Thyroid gland (tissue), 4 donors: Measurements from ENCODE around the gene COG7. TPM values are rescaled to one million over a fixed set of nuclear protein-coding genes. Genes with fewer than 3 reads are reported as not detected.

Source experiments
- DNase-seq, 2 donors: peaks; one replicate each; pipeline ENCODE4 v3.0.0-alpha.2; 2019
- H3K27ac ChIP-seq, 3 donors: fragments of 200-600 bp; sonication (generic); 1 replicate in 2 of 3; 2 replicates in 1 of 3; pipeline ENCODE4 v1.5.1; 2016 to 2019; ENCODE audit warnings: mild to moderate bottlenecking in 1 of 3, moderate library complexity in 1 of 3
- H3K27me3 ChIP-seq: fragments of 200-600 bp; sonication (generic); one replicate; pipeline ENCODE4 v1.5.1; 2019
- H3K36me3 ChIP-seq, 2 donors: fragments of 200-600 bp; sonication (generic); one replicate each; pipeline ENCODE4 v1.5.1; 2016 to 2019
- H3K4me1 ChIP-seq, 2 donors: fragments of 200-600 bp; sonication (generic); one replicate each; pipeline ENCODE4 v1.5.1; 2017 to 2019
- H3K4me3 ChIP-seq, 3 donors: fragments of 200-600 bp; sonication (generic); replicated peaks in 1 of 3; 1 replicate in 2 of 3; 2 replicates in 1 of 3; pipeline ENCODE4 v1.5.1; 2016; ENCODE audit warnings: mild to moderate bottlenecking in 1 of 3
- H3K9me3 ChIP-seq: fragments of 200-600 bp; sonication (generic); one replicate; pipeline ENCODE4 v1.5.1; 2017
- CTCF ChIP-seq, 6 experiments: fragments of 200-600 bp in 3 of 6; fragments of 450-650 bp in 3 of 6; sonication (generic) in 3 of 6; IDR thresholded peaks; one replicate each; pipeline ENCODE4 v1.5.1; 2016 to 2019; ENCODE audit warnings: antibody characterized with exemption in 6 of 6, mild to moderate bottlenecking in 2 of 6, inconsistent platforms in 1 of 6, moderate library complexity in 1 of 6
- POLR2A ChIP-seq, 2 donors: fragments of 450-650 bp; IDR thresholded peaks; one replicate each; pipeline ENCODE4 v1.6.1; 2017; ENCODE audit warnings: antibody characterized with exemption in 2 of 2, mild to moderate bottlenecking in 2 of 2, moderate library complexity in 1 of 2
- WGBS, 2 donors: methylation state at CpG; one replicate each; pipeline ENCODE4 v1.1.5; 2017; 5-methylcytosine and 5-hydroxymethylcytosine counted together
- intact Hi-C: fragments of 100-400 bp; cut with DNase I; formaldehyde crosslinking; loops from one replicate; pipeline ENCODE4 v1.15.1; 2023
- total RNA-seq, 4 donors: library from RNA; depleted of rRNA; stranded (reverse); fragments of >200 nt; gene quantifications; one replicate each; pipeline ENCODE4 v1.2.3, GENCODE V29; 2016

The COG7 gene
- total RNA-seq, 4 donors from 2014 or later, result 27.5 to 35.1 (median 30.8) TPM

- Histone ChIP-seq H3K4me1 (peaks cover 55 to 82% of the 10 kb centered on the region in 2 donors), H3K4me3 (no peak overlapping the region), H3K27ac (peak overlapping the region; percentile 90 to 92 (median 91)), H3K9me3 (no peaks in the 10 kb centered on the region), H3K27me3 (no peaks in the 10 kb centered on the region), H3K36me3 (peaks cover 23 to 25% of the 10 kb centered on the region in 2 donors)
- DNase-seq, result peak; percentile 70 to 74
- TF ChIP-seq CTCF (IDR thresholded peaks at IDR 0.05) (no peak), POLR2A (IDR thresholded peaks at IDR 0.05) (no peak)
- 59 to 60% methylated on average over 11 of the region's 11 CpGs for WGBS, 2 donors
- intact Hi-C loops, result no loop called here
Measured at GRCh38 chr16:23494188-23494587, 41.2 kb upstream of the COG7 start.

GRCh38 chr16:23491490-23492391 lies 38.8 kb upstream of the COG7 start:
- intact Hi-C loops, result no loop called here
- peaks cover 42% of the 10 kb centered on the region in 2 donors for H3K36me3 ChIP-seq

GRCh38 chr16:23486480-23486879 lies 33.5 kb upstream of the COG7 start:
- 33 to 46% methylated on average over 3 to 5 of the region's 5 CpGs for WGBS, 2 donors
- H3K27ac ChIP-seq, result peak overlapping the region; percentile 51 to 90 (median 64)
- peaks cover 61 to 72% of the 10 kb centered on the region in 2 donors for H3K36me3 ChIP-seq
- peaks cover 25 to 37% of the 10 kb centered on the region in 2 donors for H3K4me1 ChIP-seq
- H3K9me3 ChIP-seq, result no peaks in the 10 kb centered on the region
- intact Hi-C loops, result no loop called here
- H3K4me3 ChIP-seq, result no peak overlapping the region
- no peaks in the 10 kb centered on the region for H3K27me3 ChIP-seq
- peak; percentile 93 to 94 for DNase-seq
- TF ChIP-seq POLR2A (IDR thresholded peaks at IDR 0.05), result peak in 1 of 2 donors; percentile 37
- no peak for TF ChIP-seq CTCF (IDR thresholded peaks at IDR 0.05)

More at GRCh38 chr16:23491490-23492391, 38.8 kb upstream of the COG7 start:
- 38 to 52% methylated on average over 14 of the region's 14 CpGs for WGBS, 2 donors
- peaks cover 44 to 73% of the 10 kb centered on the region in 2 donors for H3K4me1 ChIP-seq
- H3K27ac ChIP-seq, result peak overlapping the region; percentile 90 to 92 (median 91)
- H3K4me3 ChIP-seq, result no peak overlapping the region
- H3K27me3 ChIP-seq, result no peaks in the 10 kb centered on the region
- no peaks in the 10 kb centered on the region for H3K9me3 ChIP-seq
- peak in 1 of 6 experiments; percentile 2 for TF ChIP-seq CTCF (IDR thresholded peaks at IDR 0.05)
- peak in 1 of 2 donors; percentile 20 for TF ChIP-seq POLR2A (IDR thresholded peaks at IDR 0.05)
- DNase-seq, result peak; percentile 90 to 92

GRCh38 chr16:23485841-23486240 lies 32.9 kb upstream of the COG7 start:
- Histone ChIP-seq H3K27ac (peak overlapping the region; percentile 51 to 68 (median 64)), H3K36me3 (peaks cover 67 to 79% of the 10 kb centered on the region in 2 donors), H3K27me3 (no peaks in the 10 kb centered on the region), H3K9me3 (no peaks in the 10 kb centered on the region), H3K4me1 (peaks cover 24 to 31% of the 10 kb centered on the region in 2 donors), H3K4me3 (no peak overlapping the region)
- DNase-seq, result no peak
- intact Hi-C loops, result no loop called here
- WGBS, 2 donors, result 91 to 95% methylated on average over 8 of the region's 8 CpGs
- TF ChIP-seq POLR2A (IDR thresholded peaks at IDR 0.05) (no peak), CTCF (IDR thresholded peaks at IDR 0.05) (no peak)

- H3K9me3 ChIP-seq, result no peaks in the 10 kb centered on the region
- 92 to 98% methylated on average over 2 of the region's 2 CpGs for WGBS, 2 donors
- H3K36me3 ChIP-seq, result peaks cover 70 to 83% of the 10 kb centered on the region in 2 donors
- no peaks in the 10 kb centered on the region for H3K27me3 ChIP-seq
- no peak for TF ChIP-seq CTCF (IDR thresholded peaks at IDR 0.05)
- TF ChIP-seq POLR2A (IDR thresholded peaks at IDR 0.05), result no peak
- H3K4me3 ChIP-seq, result no peak overlapping the region
- peaks cover 24 to 25% of the 10 kb centered on the region in 2 donors for H3K4me1 ChIP-seq
- intact Hi-C loops, result no loop called here
- H3K27ac ChIP-seq, result peak overlapping the region in 2 of 3 donors; percentile 64 to 68
- DNase-seq, result no peak
Measured at GRCh38 chr16:23485257-23485614, 32.2 kb upstream of the COG7 start.
